ENCODE results near the gene PTPRQ.

The PTPRQ gene

DNA sequence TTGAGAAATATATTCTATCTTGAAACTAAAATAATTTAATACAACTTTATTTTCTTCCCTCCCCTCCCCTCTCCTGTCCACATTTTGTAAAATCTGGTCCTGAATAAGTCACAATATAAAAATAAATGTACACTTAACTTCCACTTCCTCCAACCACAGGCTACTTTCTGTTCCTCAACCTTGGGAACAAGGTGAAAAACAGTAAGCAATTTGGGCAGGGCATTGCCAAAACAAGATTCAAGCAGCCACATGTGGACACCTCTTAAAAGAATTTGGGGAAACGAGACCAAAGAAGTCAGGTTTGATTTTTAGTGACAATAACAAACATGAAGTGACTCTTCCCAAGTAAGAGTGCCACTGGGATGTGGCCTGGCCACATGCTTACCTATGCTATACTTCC lies 115.7 kb downstream of the PTPRQ start:
- no peak for DNase-seq (ENCODE audit: low spot score)

DNA sequence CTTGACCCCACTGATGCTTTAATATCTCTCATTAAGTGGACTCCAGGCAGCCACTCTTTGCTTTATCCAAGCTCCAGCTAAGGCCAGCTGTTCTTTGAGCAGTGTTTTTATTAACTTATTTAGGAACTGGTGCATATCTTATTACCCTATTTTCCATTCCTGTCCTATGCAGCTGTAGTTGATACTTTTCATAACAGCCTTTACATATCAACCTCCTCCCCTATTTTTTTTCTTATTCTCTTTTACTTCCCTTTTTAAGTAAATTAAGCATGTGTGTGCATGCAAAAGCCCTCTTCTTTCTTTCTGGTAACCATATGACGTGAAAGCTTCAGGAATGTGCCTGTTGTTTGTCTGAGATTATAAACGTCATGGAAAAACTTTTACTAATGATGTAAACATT lies 121.2 kb downstream of the PTPRQ start:
- no peak for DNase-seq (ENCODE audit: low spot score)

DNA sequence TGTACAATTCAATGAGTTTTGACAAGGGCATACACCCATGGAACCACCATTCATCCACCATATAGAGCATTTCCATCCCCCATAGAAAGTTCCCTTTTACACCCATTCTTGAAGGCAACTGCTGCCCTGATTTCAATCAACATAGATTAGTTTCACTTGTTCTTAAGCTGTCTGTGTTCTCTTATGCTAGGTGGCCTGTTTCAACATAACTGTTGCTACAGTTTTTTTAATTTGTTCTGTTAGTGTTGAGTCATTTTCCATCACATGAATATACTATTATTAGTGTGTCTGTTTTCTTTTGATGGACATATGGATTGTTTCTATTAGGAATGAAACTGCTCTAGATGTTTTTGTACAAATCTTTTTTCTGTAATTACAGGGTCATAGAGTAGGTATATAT lies 123.4 kb downstream of the PTPRQ start:
- DNase-seq (ENCODE audit: low spot score) = no peak

DNA sequence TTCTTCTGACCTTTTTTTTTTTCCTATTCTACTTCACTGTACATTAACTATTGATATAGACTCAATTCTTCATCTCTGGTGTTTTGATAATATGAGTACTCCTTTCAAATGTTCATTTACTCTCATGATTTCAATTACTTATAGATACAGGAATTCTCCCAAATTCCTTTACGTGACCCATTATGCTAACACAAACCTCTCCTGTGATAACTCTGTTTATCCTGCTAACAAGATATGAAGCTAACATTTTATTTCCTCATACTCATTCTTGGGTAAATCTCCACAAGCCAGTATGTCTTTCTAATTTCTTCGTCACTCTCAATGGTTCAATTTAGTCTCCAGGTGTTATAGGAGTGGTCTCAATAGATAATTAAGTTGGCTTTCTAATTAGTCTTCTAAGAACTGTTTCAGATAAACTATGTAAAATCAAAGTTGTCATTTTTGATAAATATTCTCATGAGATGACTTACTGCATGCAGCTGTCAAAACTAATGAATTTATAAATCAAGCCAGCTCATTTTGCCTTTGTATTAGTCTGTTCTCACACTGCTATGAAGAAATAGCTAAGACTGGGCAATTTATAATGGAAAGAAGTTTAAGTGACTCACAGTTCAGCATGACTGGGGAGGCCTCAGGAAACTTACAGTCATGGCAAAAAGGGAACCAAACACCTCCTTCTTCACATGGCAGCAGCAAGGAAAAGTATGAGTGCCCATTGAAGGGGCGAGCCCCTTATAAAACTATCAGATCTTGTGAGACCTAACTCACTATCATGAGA lies 132.8 kb downstream of the PTPRQ start:
- no peak for DNase-seq (ENCODE audit: low spot score)

DNA sequence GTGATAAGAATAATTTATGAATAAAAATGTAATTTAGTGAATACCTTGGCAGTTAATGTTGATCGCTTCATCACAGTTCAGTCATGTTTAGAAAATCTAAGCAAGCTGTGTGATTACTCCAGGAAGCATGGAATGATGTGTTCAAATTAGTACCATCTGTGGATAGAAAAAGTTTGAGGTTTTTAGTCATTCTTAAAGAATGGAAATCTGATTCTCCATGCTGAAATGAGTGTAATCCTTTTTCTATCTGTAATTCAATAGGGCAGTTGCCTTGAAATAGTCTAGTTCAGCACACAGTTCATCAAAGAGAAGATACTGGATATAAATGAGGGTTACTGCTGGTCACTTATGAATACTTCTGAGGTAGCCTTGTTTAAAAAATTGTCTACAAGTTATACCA lies 136.2 kb downstream of the PTPRQ start:
- DNase-seq (ENCODE audit: low spot score) = no peak

DNA sequence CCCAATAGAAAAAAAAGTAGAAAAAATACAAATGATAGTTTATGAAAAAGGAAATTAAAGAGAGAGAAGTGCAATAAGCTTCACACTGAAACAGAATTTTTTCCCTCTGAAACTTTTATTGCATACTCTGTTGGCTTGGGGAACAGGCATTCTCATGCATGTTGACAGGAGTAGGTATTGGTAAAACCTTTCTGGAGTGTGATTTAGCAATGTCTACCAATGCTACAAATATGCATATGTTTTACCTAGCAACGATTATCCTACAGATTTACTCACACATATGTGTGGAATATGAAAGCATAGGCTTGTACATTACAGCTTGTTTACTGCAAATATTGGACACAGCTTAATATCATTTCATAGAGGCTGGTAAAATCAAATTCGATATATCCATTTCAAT lies 137.7 kb downstream of the PTPRQ start:
- no peak for DNase-seq (ENCODE audit: low spot score)

DNA sequence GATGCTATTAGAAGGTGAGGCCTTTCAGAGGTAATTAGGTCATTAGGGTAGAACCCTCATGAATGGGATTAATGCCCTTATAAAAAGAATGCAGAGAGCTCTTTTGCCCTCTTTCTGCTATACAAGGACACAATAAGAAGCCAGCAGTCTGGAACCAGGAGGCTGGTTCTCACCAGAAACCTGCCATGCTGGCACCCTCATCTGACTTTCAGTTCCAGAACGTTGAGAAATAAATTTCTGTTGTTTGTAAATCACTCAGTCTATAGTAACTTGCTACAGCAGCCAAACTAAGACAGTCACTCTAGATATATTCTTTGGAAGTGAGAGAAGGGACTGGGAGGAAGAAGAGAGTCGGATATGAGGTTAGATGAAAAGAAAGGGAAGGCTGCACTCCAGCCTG lies 138.4 kb downstream of the PTPRQ start:
- DNase-seq (ENCODE audit: low spot score) = no peak

DNA sequence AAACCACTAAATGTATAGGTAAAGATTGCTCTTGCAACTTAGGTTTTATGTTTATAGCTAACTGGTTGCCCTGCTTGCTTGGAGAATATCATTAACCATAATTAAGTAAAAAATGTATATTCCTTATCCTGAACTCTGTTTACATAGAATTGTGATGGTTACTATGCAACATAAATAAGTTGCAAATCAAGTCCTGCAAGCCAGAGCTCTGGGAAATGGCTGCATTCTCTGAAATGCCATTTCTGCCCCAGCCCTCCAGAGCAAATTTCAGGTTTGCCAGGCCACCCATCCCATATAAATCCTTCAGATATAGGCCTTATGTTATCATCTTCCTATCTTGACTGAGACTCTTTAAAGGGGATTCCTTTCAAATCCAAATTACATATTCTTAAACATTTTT lies 145.0 kb downstream of the PTPRQ start:
- DNase-seq (ENCODE audit: low spot score) = no peak

DNA sequence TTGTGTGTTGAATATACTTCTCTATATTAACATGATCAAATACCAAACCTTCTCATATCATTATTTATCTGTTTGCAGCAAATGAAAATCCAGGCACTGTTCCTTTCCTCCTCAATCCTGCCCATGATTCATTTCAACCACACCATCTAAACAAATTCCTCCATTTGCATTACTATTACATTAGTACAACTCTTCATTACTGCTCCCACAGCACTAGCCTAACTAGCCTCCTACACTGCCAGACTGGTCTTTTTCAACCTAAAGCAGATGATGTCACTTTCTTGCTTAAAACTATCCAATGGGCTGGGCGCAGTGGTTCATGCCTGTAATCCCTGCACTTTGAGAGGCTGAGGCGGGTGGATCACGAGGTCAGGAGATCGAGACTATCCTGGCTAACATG lies 146.1 kb downstream of the PTPRQ start:
- no peak for DNase-seq (ENCODE audit: low spot score)

DNA sequence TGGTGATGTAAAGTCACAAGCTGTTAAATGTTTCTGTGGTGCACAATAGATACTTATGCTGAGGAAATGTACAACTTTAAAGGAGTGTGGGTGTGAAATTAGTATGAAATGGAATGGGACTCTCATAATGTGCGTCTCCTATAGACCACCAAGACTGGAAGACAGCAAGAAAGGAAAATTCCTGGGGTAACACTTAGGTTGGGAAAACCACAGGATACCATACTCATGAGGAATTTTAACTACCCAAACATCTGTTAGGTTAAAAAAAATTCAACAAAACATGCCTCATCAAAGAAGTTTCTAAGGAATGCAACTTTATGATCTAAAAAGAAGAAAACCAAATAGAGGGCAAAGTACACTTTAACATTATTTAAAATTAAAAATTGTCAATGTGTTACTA lies 149.7 kb downstream of the PTPRQ start:
- DNase-seq (ENCODE audit: low spot score) = no peak

DNA sequence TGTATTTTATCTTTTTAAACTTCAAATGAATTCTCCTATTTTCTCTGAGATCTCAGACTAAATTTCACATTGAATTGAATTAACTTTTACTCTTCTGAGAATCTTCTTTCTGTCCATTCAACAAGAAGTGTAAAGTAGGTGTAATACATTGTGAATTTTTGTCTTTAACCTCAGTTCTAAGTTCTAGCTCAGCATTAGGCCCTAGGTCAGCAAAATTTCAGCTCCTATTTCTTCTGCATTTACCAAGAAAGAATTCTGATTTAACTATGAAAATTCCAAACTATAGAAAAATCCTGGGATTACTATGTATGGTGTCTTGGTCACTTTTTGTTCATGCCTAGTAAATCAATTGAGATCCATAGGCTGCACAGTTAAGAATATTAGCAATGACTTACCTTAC lies 152.5 kb downstream of the PTPRQ start:
- no peak for DNase-seq (ENCODE audit: low spot score)

DNA sequence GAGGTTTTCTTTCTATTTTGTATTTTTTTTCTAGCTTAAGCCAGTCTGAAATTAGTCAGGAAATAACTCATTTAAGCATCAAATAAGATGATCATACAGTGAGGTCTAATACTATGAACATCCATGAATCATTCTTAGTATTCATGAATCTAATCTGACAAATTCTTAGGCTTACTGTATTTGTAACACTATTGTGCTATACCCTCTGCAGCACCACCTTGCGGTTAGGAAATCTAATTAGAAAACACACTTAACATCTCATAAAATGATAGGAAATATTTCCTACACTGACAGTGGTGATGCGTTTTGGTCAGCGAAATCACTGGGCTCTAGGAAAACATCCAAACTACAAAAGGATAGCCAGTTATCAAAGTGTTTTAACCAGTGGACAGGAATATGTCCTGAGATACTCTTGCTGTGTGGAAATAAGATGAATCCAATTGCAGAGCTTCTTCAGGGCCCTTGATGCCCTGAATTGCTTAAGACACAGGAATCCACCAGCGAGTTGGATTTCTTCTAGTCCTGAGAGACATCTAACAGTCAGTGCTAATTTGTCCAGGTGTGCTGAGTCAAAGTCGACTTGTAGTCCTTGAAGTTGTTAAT lies 154.1 kb downstream of the PTPRQ start:
- no peak for DNase-seq (ENCODE audit: low spot score)

DNA sequence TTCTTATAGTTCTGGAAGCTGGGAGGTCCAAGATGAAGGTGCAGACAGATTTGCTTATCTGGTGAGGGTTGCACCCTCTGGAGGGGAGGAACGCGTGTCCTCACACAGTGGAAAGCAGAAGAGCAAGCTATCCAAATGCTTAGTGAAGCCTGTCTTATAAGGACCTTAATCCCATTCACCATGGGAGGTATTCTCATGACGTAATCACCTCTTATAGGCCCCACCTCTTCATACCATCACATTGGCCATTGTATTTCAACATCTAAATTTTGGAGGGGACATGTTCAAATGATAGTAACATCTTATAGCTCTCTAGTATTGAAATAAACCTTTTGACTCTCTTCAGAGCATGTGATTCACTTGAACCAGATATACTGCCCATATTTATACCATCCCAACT lies 158.4 kb downstream of the PTPRQ start:
- no peak for DNase-seq (ENCODE audit: low spot score)

DNA sequence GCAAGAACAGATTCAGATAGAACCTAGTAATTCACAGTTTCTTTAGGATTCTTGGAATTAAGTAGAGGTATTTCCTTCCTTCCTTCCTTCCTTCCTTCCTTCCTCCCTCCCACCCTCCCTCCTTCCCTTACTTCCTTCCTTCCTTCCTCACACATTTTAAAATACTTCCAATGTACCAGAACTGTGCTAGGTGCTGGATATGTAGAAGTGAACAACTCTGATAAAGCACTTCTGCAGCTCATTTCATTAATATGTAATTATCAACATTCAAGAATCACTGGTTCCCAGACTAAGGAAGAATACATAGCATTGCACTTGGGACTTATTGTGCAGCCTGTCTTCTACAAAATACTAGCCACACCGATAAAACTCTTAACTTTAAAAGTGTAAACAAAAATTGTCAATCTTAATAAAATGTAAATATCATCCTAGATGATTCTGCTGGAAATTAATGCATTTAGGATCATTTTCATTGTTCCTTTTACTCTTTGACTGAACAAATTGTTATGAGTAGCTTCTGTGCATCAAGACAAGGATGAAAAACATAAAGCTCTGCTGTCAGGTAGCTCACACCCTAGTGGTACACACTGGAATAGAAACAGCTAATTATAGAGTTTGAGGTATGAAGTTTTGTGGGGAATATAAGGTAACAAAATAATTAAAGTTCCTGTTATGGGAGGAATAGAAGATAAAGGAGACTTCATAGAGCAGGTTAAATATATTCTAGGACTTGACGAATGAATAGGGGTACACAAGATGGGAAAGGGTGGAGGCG lies 163.5 kb downstream of the PTPRQ start:
- no peak for DNase-seq (ENCODE audit: low spot score)

DNA sequence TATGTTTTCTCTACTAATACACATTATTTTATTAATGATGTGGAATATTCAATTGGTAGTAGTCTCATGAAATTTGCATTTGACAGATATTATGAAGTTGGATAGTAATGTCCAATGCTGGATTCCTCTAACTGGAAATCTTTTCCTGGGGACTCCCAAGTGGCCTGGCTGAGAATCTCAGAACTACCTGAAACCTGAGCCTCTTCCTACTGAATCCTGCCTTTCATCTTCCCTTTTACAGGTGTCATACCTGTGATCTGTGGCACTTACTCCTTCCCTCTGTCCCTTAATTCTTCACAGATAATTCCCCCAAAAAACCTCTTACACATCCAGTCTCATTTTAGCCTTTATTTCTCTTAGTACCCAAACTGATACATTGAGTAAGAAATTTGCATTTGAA lies 173.7 kb downstream of the PTPRQ start:
- no peak for DNase-seq (ENCODE audit: low spot score)

DNA sequence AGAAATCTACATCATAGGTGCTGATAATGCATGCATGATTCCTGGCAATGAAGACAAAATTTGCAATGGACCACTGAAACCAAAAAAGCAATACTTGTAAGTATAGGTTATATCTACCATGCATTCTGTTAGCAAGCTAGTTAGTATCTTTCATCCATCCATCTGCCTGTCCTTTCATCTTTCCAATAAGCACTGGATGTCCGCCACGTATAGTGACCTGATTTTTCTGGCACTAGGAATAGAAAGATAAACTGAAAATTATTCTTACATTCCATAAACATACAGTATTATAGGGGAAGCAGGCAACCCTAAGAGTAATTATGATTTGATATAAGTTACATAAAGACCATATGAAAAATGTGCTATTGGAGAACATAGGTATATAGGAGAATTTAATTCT lies 176.2 kb downstream of the PTPRQ start:
- no peak for DNase-seq (ENCODE audit: low spot score)

DNA sequence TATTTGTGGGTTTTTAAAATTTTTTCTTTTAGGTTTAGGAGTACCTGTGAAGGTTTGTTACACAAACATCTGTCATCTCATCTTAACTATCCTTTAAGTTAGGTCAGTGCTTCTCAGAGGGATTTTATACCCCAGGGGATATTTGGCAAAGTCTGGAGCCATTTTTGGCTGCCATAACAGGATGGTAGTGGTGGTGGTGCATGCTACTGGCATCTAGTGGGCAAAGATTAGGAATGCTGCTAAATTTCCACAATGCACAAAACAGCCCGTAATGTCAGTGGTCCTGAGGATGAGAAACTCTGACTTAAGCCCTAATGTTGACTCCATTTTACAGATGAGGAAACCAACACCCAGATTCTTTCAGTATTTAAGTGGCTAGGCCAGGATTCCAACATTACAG lies 178.2 kb downstream of the PTPRQ start:
- no peak for DNase-seq (ENCODE audit: low spot score)

DNA sequence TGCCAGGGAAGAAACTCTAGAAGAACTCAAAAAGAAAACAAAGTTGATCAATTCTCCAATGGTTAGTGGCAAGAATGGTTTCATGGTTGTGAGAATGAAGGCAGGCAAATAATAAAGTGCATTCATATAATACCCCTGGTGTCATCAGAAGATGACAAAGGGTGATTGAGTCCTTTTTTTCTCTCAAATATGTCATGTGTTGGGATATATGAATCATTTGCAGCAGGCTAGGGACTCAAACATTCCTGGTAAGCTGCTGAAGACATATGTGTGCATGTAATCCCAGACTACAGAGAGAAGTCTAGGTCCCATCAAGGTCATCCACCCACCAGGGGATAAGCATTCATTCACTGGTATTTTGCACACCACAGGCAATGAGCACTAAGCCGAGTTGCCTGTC lies 181.0 kb downstream of the PTPRQ start:
- no peak for DNase-seq (ENCODE audit: low spot score)

DNA sequence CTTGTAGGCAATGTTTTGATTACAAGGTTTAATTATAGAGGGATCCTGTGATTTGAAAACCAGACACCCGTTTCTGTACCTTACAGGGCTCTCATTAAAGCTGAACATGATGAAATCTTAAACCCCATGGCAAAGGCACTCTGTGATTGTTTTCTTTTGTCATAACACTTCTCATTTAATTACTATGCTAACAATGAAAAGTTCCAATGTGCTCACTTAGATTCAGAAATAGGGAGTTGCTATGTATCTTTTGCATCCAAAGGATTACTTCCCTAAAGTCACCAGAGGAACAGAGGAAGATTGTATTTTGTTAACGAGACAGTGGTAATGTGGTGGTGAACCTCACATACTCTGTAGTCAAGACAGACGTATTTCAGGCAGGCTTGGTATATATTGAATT lies 181.9 kb downstream of the PTPRQ start:
- no peak for DNase-seq (ENCODE audit: low spot score)

DNA sequence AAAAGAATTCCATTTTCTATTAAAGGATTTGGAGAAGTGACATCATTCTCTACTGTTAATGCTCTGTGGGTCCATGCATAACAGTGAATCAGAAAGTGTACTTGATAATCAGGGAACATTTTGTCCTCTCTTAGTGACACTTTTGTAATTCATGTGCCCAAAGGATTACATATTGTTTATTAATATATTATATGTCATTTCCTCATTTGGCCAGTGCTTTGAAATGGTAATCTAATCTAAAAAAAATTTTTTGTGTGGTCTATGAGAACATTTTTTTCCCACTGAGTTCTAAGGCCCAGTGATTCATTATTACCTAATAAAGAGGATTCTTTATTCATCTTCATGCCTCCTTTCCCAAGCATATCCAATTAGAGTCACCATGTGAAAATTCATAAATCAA lies 183.7 kb downstream of the PTPRQ start:
- DNase-seq (ENCODE audit: low spot score) = no peak

DNA sequence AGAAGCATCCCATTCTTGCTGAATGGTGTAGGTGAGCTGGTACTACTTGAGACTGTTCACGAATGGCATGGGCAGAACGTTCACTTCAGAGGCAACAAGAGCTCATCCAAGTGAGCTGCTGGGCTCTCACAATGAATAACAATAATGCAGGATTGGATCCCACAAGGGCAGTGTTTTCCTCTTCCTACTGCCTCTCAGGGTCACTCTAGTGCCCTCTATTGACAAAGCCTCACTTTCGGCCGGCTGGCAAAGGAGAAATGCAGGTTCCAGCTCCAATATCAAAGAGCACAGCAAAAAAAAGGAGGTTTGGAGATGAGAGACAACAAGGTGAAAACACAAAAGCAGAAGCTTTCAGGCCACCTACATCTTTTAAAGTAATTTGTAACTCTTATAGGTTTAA lies 188.8 kb downstream of the PTPRQ start:
- no peak for DNase-seq (ENCODE audit: low spot score)

DNA sequence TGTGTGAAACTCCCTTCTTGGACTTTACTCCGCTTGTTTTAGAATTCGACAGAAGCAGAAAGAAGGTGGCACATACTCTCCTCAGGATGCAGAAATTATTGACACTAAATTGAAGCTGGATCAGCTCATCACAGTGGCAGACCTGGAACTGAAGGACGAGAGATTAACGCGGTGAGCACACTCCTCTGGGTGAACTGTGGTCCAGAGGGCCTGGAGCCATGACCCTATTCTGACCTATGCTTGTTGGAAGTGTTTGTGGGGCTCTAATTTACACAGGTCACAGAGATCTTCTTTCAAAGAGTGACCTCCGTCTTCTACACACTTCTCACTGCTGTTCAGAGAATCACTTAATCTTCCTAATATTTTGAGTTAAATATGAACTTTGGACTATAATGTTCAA lies 190.9 kb downstream of the PTPRQ start:
- DNase-seq (ENCODE audit: low spot score) = no peak

DNA sequence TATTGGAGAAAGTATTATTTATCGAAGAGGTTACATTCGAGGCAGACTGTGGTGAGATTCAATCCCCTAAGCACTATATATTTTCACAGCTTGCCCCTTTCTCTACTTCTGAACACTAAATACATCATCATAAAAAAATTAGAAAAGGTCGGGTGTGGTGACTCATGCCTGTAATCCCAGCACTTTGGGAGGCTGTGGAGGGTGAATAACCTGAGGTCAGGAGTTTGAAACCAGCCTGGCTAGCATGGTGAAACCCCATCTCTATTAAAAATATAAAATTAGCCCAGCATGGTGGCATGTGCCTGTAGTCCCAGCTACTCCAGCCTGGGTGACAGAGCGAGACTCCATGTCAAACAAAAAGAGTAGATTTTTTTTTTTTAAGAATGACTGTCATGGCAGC lies 192.8 kb downstream of the PTPRQ start:
- no peak for DNase-seq (ENCODE audit: low spot score)
